LNCAP (cell line): ENCODE data around the gene ATF6.

ENCODE experiments used
- CTCF ChIP-seq: fragments of 450-650 bp; IDR thresholded peaks from 2 replicates; pipeline ENCODE4 v1.5.1; 2017; ENCODE audit warnings: mild to moderate bottlenecking

Gene ATF6

GRCh38 chr1:161766102-161766981 is at the start of gene ATF6:
TSS of gene ATF6 (plus strand) at chr1:161766320. CDS start at chr1:161766361, 41 bp downstream.
- no peak for TF ChIP-seq CTCF

- TF ChIP-seq CTCF, result no peak
Measured at GRCh38 chr1:161718559-161719324, 47.4 kb upstream of the ATF6 start.

GRCh38 chr1:161719325-161719611 is 46.9 kb upstream of the ATF6 start:
- no peak for TF ChIP-seq CTCF

GRCh38 chr1:161720422-161720821 is 45.7 kb upstream of the ATF6 start:
- TF ChIP-seq CTCF, result no peak

GRCh38 chr1:161720956-161721737 is 45.0 kb upstream of the ATF6 start, which contains the start of gene FCRLB:
TSS of gene FCRLB (plus strand) at chr1:161721544. CDS start at chr1:161722673, 1,129 bp downstream.
- TF ChIP-seq CTCF, result no peak

- no peak for TF ChIP-seq CTCF
Measured at GRCh38 chr1:161721738-161722343, 44.3 kb upstream of the ATF6 start.

GRCh38 chr1:161722406-161722805 is 43.7 kb upstream of the ATF6 start:
- TF ChIP-seq CTCF, result no peak
